Measurements from ENCODE around the gene COL6A3.

Gene COL6A3

DNA sequence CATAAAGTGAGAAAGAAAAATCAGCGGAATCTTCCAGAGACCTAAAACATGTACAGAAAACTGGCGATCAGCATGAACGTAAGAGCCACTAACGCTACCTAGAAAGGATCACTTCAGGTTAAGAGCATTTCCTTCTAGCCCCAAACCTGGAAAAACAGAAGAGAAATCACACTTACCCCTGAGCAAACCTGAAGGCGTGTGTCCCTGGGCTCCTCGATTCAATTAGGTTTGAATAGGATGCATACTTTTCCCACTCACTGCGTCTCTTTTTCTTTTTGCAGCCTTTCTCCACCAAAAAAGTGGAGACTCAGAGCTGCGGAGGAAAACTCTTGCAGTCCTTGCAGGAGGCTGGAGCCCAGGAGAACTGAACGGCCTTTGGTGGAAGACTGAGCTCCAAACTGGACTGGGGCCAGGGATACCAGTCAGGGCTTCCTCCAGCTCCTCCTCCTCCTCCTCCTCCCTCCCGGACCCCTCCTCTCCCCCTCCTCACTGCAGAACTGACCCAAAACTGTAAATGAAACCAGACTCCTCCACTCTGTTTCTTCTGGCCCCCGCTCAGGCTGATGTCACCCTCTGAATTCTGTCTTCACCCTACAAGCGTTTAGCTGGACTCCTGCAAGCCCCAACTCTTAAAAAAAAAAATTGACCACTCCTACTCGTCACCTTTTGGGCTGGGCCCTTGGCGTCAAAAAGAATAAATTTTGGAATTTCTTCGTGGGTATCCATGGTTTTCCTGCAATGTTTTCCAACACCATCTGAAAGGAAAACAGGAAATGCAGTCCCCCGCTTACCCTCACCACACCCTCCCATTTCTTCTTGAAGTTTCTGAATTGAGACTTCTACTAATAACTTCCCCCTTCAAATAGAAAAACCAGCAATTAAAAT, at the start of gene COL6A3:
TSS of gene COL6A3 (minus strand) at position 388 of the 885 bp plus-strand sequence. CDS start 17,347 bp downstream, outside the sequence.
- DNase-seq (ENCODE audit: low read depth in 2 of 3, low spot score in 2 of 3): no peak

DNA sequence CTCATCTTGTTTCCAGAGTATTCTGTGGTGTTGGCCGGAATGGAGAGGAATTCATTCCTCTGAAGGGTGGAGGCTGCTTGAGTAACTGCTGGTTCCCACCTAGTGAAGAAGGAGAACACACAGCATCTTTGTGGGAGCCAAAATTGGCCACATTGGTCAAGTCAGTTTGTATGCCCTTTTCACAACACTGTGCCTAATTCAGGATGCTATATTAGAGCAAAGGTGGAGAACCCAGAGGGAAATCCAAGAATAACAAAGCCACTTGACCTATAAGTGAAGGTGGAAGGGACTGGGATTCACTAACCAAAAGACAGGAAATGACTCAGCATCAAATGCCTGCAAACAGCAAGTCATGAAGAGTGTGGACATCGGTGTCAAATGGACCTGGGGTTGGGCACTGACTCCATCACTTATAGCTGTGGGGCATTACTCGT, 45.8 kb upstream of the COL6A3 start:
- DNase-seq (ENCODE audit: low read depth in 2 of 3, low spot score in 2 of 3): no peak

DNA sequence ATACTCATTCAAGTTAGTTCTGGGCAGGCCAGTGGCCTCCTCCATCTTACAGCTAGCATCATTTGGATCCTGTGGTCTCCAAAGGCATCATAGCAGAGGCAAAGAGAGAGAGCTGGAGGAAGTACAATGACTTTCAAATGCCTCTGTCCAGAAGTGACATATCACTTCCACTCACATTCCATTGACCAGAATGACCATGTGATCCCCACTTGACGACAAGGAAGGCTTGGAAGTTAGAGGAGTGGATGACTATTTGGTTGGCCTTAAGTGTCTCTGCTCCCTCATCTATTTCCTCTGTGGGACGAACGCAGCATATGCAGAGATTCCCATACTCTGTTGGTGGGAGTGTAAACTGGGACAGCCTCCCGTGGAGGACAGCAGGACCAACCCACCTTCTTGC, 45.3 kb upstream of the COL6A3 start:
- no peak for DNase-seq (ENCODE audit: low read depth in 2 of 3, low spot score in 2 of 3)

DNA sequence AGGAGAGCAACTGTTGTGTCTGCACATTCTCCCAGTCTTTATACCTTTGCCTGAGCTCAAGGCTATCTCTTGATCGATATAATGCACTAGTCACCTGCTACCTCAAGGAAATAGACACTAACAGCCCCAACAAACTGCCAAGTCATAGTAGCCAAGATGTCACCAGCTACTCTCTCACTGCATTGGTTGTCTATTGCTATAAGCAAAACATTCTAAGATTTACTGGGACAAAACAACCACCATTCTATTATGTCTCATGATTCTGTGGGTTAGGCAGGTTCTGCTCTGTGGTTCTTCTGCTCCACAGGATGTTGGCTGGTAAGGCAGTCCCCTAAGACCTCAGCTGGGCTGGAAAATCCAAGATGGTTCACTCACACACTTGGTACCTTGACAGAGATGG, 44.6 kb upstream of the COL6A3 start:
- no peak for DNase-seq (ENCODE audit: low read depth in 2 of 3, low spot score in 2 of 3)

DNA sequence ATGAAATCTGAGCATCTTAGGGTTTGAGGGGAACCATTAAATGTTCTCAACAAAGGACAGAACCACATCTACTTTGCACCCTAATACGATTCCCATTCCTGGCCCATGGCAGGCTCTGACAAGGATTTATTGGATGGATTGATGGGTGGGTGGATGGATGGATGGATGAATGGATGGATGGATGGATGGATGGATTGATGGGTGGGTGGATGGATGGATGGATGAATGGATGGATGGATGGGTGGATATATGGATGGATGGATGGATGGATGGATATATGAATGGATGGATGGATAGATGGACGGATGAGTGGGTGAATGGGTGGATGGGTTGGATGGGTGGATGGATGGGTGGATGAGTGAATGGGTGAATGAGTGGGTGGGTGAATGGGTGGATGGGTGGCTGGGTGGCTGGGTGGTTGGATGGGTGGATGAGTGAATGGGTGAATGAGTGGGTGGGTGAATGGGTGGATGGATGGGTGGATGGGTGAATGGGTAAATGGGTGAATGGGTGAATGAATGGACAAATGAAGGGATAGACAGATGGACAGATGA, 43.5 kb upstream of the COL6A3 start:
- no peak for DNase-seq (ENCODE audit: low read depth in 2 of 3, low spot score in 2 of 3)

DNA sequence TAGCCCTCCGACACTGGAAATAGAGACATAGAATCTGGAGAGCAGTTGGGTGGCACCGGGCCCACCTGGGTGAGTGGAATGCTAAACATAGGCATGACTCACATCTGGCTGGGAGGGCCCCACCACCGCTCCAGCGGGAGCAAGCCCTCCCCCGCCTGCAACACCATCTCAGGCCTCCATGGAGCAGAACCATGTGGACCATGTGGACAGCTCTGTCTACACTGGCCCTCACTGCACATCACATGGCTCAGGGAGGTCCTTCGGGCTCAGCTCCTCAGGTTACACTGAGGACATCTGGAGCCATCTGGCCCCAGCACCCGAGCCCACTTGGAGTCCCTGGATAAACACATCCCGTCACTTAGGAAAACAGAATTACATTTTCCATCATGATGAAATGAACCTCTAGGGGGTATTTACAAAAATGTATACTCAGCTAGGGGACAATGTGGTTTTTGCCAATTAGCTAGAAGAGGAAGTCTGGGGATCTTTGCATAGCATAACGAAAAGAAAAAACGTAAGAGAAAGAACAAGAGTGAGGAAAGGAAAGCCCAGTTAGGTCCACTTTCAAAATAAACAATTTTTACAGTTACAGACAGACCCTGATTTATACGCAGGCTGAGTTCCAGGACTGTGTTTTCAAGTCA, 42.4 kb upstream of the COL6A3 start:
- DNase-seq (ENCODE audit: low read depth in 2 of 3, low spot score in 2 of 3): no peak

DNA sequence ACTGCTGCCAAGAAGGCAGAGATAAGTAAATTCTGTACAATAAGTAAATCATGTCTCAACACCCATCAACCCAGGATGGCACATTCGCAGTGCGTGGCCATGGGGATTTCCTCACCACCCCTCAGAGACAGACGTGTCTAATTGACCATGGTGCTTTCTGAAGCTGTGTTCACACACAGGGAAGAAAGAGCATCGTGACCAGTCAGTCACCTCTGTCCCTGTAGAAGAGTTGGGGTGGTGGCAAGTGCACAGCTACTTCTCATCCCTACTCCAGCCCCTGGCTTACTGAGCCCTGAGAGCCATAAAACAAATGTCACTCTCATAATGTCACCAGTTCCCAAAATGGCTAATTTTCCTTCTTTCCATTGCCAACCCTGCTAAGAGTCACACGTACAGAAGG, 41.8 kb upstream of the COL6A3 start:
- DNase-seq (ENCODE audit: low read depth in 2 of 3, low spot score in 2 of 3): no peak

- DNase-seq (ENCODE audit: low read depth in 2 of 3, low spot score in 2 of 3): no peak
Observed at GRCh38 chr2:237453671-237454070, 39.7 kb upstream of the COL6A3 start.

GRCh38 chr2:237452861-237453260, 38.9 kb upstream of the COL6A3 start:
- DNase-seq (ENCODE audit: low read depth in 2 of 3, low spot score in 2 of 3): no peak

- DNase-seq (ENCODE audit: low read depth in 2 of 3, low spot score in 2 of 3): no peak
Observed at GRCh38 chr2:237451643-237452469, 37.9 kb upstream of the COL6A3 start.

GRCh38 chr2:237450583-237450982, 36.6 kb upstream of the COL6A3 start:
- DNase-seq (ENCODE audit: low read depth in 2 of 3, low spot score in 2 of 3): no peak

- no peak for DNase-seq (ENCODE audit: low read depth in 2 of 3, low spot score in 2 of 3)
Observed at GRCh38 chr2:237450108-237450507, 36.1 kb upstream of the COL6A3 start.

- no peak for DNase-seq (ENCODE audit: low read depth in 2 of 3, low spot score in 2 of 3)
Observed at GRCh38 chr2:237449193-237449881, 35.4 kb upstream of the COL6A3 start.

DNA sequence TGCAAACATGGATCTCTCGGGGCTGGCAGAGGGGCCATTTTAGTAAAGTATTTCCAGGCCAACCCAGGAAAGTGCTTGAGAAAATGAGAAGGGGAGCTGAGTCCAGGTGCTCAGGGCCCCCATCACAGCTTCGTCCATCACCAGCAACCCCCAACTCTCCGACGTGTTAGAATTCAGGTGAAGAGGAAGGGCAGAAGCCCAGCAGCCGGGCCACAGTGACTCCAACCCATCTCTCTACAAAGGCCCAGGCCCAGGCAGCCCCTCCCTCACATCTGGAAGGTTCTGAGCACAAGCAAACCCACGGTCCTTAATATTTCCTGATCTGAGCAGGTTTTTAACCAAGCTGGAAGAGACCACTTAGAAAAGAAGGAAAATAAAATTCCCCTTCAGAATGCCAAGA, 34.7 kb upstream of the COL6A3 start:
- no peak for DNase-seq (ENCODE audit: low read depth in 2 of 3, low spot score in 2 of 3)

DNA sequence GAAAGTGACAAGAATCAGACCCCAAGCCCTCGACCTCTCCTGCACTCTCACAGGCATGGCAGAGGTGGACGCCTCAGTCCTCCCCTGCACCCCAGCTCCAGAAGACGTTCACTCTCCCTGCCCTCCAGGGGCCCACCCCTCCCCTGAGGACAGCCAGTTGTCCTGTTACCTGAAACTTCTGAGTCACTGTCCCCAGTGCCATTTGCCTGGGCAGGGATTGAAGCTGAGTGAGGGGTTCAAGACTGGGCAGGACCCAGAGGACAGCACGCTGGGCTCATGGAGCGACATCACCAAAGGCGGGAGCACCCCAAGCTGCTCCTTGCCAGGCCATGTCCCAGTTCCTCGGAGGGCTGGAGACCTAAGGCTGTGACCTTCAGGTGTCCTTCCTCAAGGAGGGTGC, 34.2 kb upstream of the COL6A3 start:
- DNase-seq (ENCODE audit: low read depth in 2 of 3, low spot score in 2 of 3): no peak

- DNase-seq (ENCODE audit: low read depth in 2 of 3, low spot score in 2 of 3): no peak
Observed at GRCh38 chr2:237447496-237447895, 33.5 kb upstream of the COL6A3 start.

- DNase-seq (ENCODE audit: low read depth in 2 of 3, low spot score in 2 of 3): no peak
Observed at GRCh38 chr2:237446338-237446665, 32.3 kb upstream of the COL6A3 start.

- no peak for DNase-seq (ENCODE audit: low read depth in 2 of 3, low spot score in 2 of 3)
Observed at GRCh38 chr2:237445611-237446337, 31.8 kb upstream of the COL6A3 start.

DNA sequence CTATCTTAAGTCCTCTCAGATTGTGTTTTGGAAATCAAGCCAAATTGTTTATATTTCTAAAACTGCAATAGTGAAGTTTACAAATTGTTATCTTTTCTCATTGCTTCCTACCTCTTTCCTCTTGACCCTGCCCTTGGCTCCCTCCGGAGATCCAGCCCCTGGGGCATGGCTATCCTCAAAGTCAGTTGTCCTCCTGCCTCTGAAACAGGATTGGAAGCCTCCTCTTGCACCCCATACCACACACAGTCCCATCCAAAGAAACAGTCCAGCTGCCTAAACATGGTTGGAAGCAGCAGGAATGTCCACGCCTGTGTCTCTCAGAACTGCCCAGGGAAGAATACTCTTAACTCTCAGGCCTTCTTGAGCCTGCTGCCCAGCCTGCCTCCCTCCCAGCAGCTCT, 30.1 kb upstream of the COL6A3 start:
- no peak for DNase-seq (ENCODE audit: low read depth in 2 of 3, low spot score in 2 of 3)

- no peak for DNase-seq (ENCODE audit: low read depth in 2 of 3, low spot score in 2 of 3)
Observed at GRCh38 chr2:237441605-237442274, 27.8 kb upstream of the COL6A3 start.
